Fibroblast of villous mesenchyme (primary cell): ENCODE results near the gene PCNX1. TPM values are rescaled to one million over a fixed set of nuclear protein-coding genes. Genes with fewer than 3 reads are reported as not detected.

Source experiments
- DNase-seq: peaks from one replicate; pipeline ENCODE4 v3.0.0-alpha.2; 2010; ENCODE audit warnings: low read depth
- H3K4me3 ChIP-seq: 2 replicates; pipeline ENCODE4 v1.5.1; 2011; ENCODE audit warnings: low read depth, mild to moderate bottlenecking, low read length
- total RNA-seq: library from RNA; depleted of rRNA; stranded (reverse); fragments of >200 nt; gene quantifications from 2 replicates; pipeline ENCODE4 v1.2.3, GENCODE V29; 2012
- TF ChIP-seq, protein P1 (sequence below): IDR thresholded peaks from 2 replicates; pipeline ENCODE4 v1.5.1; 2012; ENCODE audit warnings: low read depth, mild to moderate bottlenecking, low read length; ENCODE audit not compliant: insufficient read depth

The PCNX1 gene
- total RNA-seq, 1 donor: 69.5 TPM

DNA sequence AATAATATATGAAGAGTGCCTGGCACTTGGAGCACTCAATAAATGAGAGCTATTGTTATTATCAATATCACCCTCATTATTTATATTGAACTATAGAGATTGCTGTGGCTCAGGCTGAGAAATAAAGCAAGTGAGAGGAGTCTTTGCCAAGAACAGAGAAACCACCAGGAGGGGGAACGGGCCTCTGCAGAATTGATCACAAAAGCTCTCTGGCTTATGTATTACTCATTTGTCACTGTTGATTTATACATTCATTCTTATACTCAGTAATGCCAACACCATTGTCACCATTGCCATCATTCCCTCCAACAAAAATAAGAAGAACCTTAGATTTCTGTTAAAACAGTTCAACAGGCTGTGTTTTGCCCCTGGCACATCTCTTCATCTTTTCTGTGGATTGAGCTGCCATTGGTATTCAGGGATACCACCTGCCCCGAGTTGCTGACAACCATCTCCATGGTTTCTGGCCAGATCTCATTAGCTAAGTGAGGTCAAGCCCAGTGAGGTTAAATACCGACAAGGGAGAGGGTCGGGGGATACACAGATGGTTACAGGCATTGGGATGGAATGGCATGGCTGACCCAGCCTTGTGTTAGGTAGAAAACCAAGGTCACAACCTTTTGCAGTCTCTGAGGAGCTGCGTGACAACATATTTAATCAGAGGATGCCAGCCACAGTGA is 21.8 kb upstream of the PCNX1 start:
- no peak overlapping the region for H3K4me3 ChIP-seq
- DNase-seq: no peak
- TF ChIP-seq, protein P1, sequence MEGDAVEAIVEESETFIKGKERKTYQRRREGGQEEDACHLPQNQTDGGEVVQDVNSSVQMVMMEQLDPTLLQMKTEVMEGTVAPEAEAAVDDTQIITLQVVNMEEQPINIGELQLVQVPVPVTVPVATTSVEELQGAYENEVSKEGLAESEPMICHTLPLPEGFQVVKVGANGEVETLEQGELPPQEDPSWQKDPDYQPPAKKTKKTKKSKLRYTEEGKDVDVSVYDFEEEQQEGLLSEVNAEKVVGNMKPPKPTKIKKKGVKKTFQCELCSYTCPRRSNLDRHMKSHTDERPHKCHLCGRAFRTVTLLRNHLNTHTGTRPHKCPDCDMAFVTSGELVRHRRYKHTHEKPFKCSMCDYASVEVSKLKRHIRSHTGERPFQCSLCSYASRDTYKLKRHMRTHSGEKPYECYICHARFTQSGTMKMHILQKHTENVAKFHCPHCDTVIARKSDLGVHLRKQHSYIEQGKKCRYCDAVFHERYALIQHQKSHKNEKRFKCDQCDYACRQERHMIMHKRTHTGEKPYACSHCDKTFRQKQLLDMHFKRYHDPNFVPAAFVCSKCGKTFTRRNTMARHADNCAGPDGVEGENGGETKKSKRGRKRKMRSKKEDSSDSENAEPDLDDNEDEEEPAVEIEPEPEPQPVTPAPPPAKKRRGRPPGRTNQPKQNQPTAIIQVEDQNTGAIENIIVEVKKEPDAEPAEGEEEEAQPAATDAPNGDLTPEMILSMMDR: no peak

DNA sequence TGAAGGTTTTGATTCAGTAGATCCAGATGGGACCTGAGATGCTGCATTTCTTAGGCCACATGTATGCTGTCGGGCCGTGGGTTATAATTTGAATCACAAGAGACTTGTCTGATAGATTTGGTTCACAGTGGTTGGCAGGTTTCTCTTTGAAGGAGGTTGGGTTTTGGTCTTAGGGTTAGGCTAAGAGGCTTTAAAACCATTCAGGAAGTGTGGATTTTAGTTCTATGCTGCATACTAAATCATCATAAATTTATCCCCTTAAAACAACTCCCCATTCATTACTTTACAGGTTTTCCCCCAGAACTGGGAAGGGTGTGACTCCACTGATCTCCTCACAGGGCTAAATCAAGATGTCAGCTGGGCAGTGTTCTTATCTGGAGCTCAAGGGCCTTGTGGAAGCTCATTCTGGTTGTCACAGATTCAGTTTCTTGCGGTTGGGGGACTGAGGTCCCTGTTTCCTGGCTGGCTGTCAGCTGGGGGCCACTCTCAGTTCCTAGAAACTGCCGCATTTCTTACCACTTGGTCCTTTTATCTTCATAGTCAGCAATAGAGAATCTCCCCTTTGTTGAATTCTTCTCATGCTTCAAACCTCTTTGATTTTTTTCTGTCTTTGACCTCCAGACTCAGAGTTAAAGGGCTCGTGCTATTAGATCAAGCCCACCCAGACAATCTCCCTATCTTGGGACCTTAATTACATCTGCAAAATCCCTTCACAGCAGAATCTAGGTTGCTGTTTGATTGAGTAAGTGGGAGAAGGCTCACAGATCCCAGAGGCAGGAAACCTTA is 20.6 kb upstream of the PCNX1 start:
- no peak overlapping the region for H3K4me3 ChIP-seq
- TF ChIP-seq, protein P1: no peak
- DNase-seq: no peak

DNA sequence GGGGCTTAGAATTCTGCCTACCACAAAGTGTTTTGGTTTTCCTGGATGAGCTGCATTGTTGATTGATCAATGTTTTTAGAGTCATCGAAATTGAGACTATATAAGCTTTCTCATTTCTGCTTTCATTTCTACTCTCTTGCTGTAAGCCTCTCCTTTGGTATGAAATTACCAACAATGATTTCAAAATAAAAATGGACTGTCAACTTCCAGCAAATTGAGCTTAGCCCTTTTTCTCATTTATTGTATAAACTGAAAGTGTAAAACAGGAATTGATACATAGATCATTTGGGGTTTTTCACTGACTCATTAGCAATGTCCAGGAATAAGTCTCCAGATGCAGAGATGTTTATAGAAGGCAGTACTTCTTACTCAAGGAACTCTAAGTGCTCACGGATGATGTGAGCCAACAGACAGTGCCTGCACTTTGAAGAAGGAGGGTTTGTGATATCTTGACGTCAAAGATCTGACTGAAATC is 20.0 kb upstream of the PCNX1 start:
- DNase-seq: peak; percentile 86
- H3K4me3 ChIP-seq: no peak overlapping the region
- TF ChIP-seq, protein P1: no peak

DNA sequence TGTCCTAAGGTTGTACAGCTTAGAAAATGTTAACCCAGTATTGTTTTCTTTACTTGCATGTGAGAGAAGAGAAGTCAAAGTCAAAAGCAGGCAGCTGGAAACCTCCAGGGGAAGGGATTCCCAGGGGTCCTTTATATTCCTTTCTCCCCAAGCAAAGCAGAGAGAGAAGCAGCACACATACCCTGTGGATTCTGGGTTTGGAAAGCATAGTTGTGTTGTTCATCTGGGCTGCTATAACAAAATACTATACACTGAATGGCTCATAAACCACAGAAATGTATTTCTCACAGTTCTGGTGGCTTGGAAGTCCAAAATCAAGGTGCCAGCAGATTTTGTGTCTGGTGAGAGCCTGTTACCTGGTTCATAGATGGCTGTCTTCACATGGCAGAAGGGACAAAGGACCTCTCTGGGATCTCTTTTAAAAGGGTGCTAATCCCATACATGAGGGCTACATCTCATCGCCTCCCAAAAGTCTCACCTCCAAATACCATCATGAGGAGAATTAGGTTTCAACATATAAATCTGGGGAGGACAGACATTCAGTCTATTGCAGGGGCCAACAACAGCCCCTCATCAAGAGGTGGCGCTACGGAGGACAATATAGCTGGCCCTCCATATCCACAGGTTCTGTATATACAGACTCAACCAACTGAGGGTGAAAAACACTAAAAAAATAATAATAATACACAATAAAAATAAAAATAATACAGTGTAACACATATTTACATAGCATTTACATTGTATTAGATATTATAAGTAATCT is 19.3 kb upstream of the PCNX1 start:
- no peak for DNase-seq
- TF ChIP-seq, protein P1: no peak
- H3K4me3 ChIP-seq: no peak overlapping the region

DNA sequence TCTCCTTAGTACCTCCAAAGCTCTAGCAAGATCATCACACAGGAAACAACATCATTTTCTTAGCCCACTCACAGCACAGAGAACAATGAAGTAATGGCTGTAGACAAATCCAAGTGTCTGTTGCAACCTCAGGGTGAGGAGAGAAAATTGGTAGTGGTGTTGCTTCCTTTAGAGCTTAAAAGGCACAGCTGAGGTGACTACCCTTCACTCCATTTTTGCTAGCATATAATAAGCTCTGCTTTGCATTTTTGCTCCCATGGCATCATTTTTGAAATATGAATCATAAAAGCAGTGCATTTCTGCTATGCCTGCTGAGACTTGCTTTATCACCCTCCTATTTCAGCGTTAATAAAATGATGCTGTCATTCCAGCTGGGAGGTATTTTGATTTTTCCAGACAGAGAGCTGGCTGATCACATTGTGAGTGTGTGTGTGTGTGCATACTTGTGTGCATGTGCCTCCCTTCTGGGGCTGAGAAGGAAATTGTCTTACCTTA is 18.5 kb upstream of the PCNX1 start:
- TF ChIP-seq, protein P1: no peak
- H3K4me3 ChIP-seq: no peak overlapping the region
- peak; percentile 36 for DNase-seq

DNA sequence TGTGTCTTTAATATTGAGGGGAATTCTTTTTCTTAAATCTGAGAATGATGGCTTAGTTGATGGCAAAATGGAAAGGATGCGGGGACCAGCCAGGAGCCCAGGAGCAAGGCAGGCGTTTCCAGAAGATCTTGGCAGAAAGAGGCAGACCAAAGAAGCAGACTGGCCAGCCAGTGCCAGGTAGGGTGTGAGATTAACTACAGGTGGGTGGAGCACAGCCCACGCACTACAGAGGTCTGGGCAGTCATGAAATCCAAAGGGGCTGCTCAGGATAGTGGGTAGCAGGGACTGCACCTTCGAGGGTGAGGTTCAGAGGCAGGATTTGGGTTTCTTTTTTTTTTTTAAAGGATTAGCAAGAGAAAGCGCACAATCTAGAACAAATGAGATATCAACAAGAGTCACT is 17.7 kb upstream of the PCNX1 start:
- no peak for DNase-seq
- TF ChIP-seq, protein P1: no peak
- no peak overlapping the region for H3K4me3 ChIP-seq
